Measurements from ENCODE around the gene ZNF619.

The ZNF619 gene

GRCh38 chr3:40465111-40465407 is 11.9 kb upstream of the ZNF619 start:
- no peak for DNase-seq
- Histone ChIP-seq H2BK120ac (ENCODE audit: insufficient read depth, low read length, poor library complexity) (no peak overlapping the region), H3K79me1 (ENCODE audit: low read length) (no peaks in the 10 kb centered on the region), H2BK12ac (ENCODE audit: low read length) (no peak overlapping the region), H3K9ac (ENCODE audit: low read length) (no peak overlapping the region), H2AK5ac (ENCODE audit: low read length) (no peak overlapping the region), H3K4me3 (ENCODE audit: low read depth, low read length) (no peak overlapping the region), H3K23ac (ENCODE audit: low read length) (no peak overlapping the region), H4K8ac (ENCODE audit: low read depth, low read length) (no peak overlapping the region), H3K36me3 (ENCODE audit: control insufficient read depth in 1 of 2, insufficient read depth in 2 of 2, low read length in 2 of 2) (peaks cover 25% of the 10 kb centered on the region in 2 experiments), H3K27me3 (ENCODE audit: insufficient read depth, low read length) (no peaks in the 10 kb centered on the region), H2AFZ (ENCODE audit: insufficient read depth, low read length, poor library complexity) (no peak overlapping the region), H4K91ac (ENCODE audit: low read depth, low read length) (no peak overlapping the region), H3K4me1 (ENCODE audit: control insufficient read depth in 1 of 2, insufficient read depth in 2 of 2, low read length in 2 of 2) (no peaks in the 10 kb centered on the region), H3K4ac (ENCODE audit: low read depth, low read length) (no peak overlapping the region), H3K4me2 (ENCODE audit: low read length) (no peak overlapping the region), H3K79me2 (ENCODE audit: control insufficient read depth, insufficient read depth, low read length, poor library complexity) (no peaks in the 10 kb centered on the region), H3K27ac (ENCODE audit: low read depth, low read length) (no peak overlapping the region), H2BK5ac (ENCODE audit: low read depth, low read length, poor library complexity) (no peak overlapping the region), H4K12ac (ENCODE audit: low read depth, low read length) (no peak overlapping the region), H3K14ac (ENCODE audit: low read length) (no peak overlapping the region), H3K18ac (ENCODE audit: low read length) (no peak overlapping the region), H3K9me3 (ENCODE audit: insufficient read depth, low read depth, low read length) (no peaks in the 10 kb centered on the region)
- 100% methylated on average over 1 of the region's 4 CpGs for WGBS (ENCODE audit: extremely low coverage, insufficient coverage, insufficient read length)

GRCh38 chr3:40465456-40465855 is 11.5 kb upstream of the ZNF619 start:
- no peaks in the 10 kb centered on the region for H3K4me1 ChIP-seq (ENCODE audit: control insufficient read depth in 1 of 2, insufficient read depth in 2 of 2, low read length in 2 of 2)
- H3K4me2 ChIP-seq (ENCODE audit: low read length) = no peak overlapping the region
- H3K9ac ChIP-seq (ENCODE audit: low read length) = no peak overlapping the region
- WGBS (ENCODE audit: extremely low coverage, insufficient coverage, insufficient read length) = no CpG with 5 or more reads among the region's 2 CpGs
- no peak overlapping the region for H3K4ac ChIP-seq (ENCODE audit: low read depth, low read length)
- H2AFZ ChIP-seq (ENCODE audit: insufficient read depth, low read length, poor library complexity) = no peak overlapping the region
- no peak overlapping the region for H3K18ac ChIP-seq (ENCODE audit: low read length)
- H2BK120ac ChIP-seq (ENCODE audit: insufficient read depth, low read length, poor library complexity) = no peak overlapping the region
- no peak overlapping the region for H2BK12ac ChIP-seq (ENCODE audit: low read length)
- H4K91ac ChIP-seq (ENCODE audit: low read depth, low read length) = no peak overlapping the region
- no peaks in the 10 kb centered on the region for H3K79me2 ChIP-seq (ENCODE audit: control insufficient read depth, insufficient read depth, low read length, poor library complexity)
- no peak for DNase-seq
- H3K23ac ChIP-seq (ENCODE audit: low read length) = peak overlapping the region; percentile 49
- H4K8ac ChIP-seq (ENCODE audit: low read depth, low read length) = no peak overlapping the region
- H3K79me1 ChIP-seq (ENCODE audit: low read length) = no peaks in the 10 kb centered on the region
- peaks cover 21 to 22% of the 10 kb centered on the region in 2 experiments for H3K36me3 ChIP-seq (ENCODE audit: control insufficient read depth in 1 of 2, insufficient read depth in 2 of 2, low read length in 2 of 2)
- H2AK5ac ChIP-seq (ENCODE audit: low read length) = no peak overlapping the region
- H4K12ac ChIP-seq (ENCODE audit: low read depth, low read length) = no peak overlapping the region
- no peak overlapping the region for H3K27ac ChIP-seq (ENCODE audit: low read depth, low read length)
- no peak overlapping the region for H2BK5ac ChIP-seq (ENCODE audit: low read depth, low read length, poor library complexity)
- no peaks in the 10 kb centered on the region for H3K9me3 ChIP-seq (ENCODE audit: insufficient read depth, low read depth, low read length)
- H3K14ac ChIP-seq (ENCODE audit: low read length) = no peak overlapping the region
- no peak overlapping the region for H3K4me3 ChIP-seq (ENCODE audit: low read depth, low read length)
- H3K27me3 ChIP-seq (ENCODE audit: insufficient read depth, low read length) = no peaks in the 10 kb centered on the region

GRCh38 chr3:40468018-40468417 is 8.9 kb upstream of the ZNF619 start:
- DNase-seq = no peak
- Histone ChIP-seq H3K18ac (ENCODE audit: low read length) (no peak overlapping the region), H3K4me2 (ENCODE audit: low read length) (no peak overlapping the region), H3K23ac (ENCODE audit: low read length) (no peak overlapping the region), H3K9me3 (ENCODE audit: insufficient read depth, low read depth, low read length) (no peaks in the 10 kb centered on the region), H3K27me3 (ENCODE audit: insufficient read depth, low read length) (no peaks in the 10 kb centered on the region), H4K91ac (ENCODE audit: low read depth, low read length) (no peak overlapping the region), H3K27ac (ENCODE audit: low read depth, low read length) (no peak overlapping the region), H4K8ac (ENCODE audit: low read depth, low read length) (no peak overlapping the region), H3K14ac (ENCODE audit: low read length) (no peak overlapping the region), H3K4me1 (ENCODE audit: control insufficient read depth in 1 of 2, insufficient read depth in 2 of 2, low read length in 2 of 2) (no peaks in the 10 kb centered on the region), H3K36me3 (ENCODE audit: control insufficient read depth in 1 of 2, insufficient read depth in 2 of 2, low read length in 2 of 2) (peaks cover 6% of the 10 kb centered on the region in 2 experiments), H2BK12ac (ENCODE audit: low read length) (no peak overlapping the region), H3K4me3 (ENCODE audit: low read depth, low read length) (no peak overlapping the region), H3K79me1 (ENCODE audit: low read length) (no peaks in the 10 kb centered on the region), H3K4ac (ENCODE audit: low read depth, low read length) (no peak overlapping the region), H2BK120ac (ENCODE audit: insufficient read depth, low read length, poor library complexity) (no peak overlapping the region), H2AFZ (ENCODE audit: insufficient read depth, low read length, poor library complexity) (no peak overlapping the region), H3K9ac (ENCODE audit: low read length) (no peak overlapping the region), H3K79me2 (ENCODE audit: control insufficient read depth, insufficient read depth, low read length, poor library complexity) (no peaks in the 10 kb centered on the region), H4K12ac (ENCODE audit: low read depth, low read length) (no peak overlapping the region), H2AK5ac (ENCODE audit: low read length) (no peak overlapping the region), H2BK5ac (ENCODE audit: low read depth, low read length, poor library complexity) (no peak overlapping the region)
- WGBS (ENCODE audit: extremely low coverage, insufficient coverage, insufficient read length) = no CpG with 5 or more reads among the region's 4 CpGs

GRCh38 chr3:40470701-40471100 is 6.2 kb upstream of the ZNF619 start:
- Histone ChIP-seq H3K4ac (ENCODE audit: low read depth, low read length) (no peak overlapping the region), H3K79me1 (ENCODE audit: low read length) (no peaks in the 10 kb centered on the region), H3K4me1 (ENCODE audit: control insufficient read depth in 1 of 2, insufficient read depth in 2 of 2, low read length in 2 of 2) (no peaks in the 10 kb centered on the region), H3K18ac (ENCODE audit: low read length) (no peak overlapping the region), H3K79me2 (ENCODE audit: control insufficient read depth, insufficient read depth, low read length, poor library complexity) (no peaks in the 10 kb centered on the region), H2AK5ac (ENCODE audit: low read length) (no peak overlapping the region), H2BK120ac (ENCODE audit: insufficient read depth, low read length, poor library complexity) (no peak overlapping the region), H2BK12ac (ENCODE audit: low read length) (no peak overlapping the region), H4K12ac (ENCODE audit: low read depth, low read length) (no peak overlapping the region), H3K4me3 (ENCODE audit: low read depth, low read length) (no peak overlapping the region), H4K91ac (ENCODE audit: low read depth, low read length) (no peak overlapping the region), H3K9me3 (ENCODE audit: insufficient read depth, low read depth, low read length) (no peaks in the 10 kb centered on the region), H3K27ac (ENCODE audit: low read depth, low read length) (no peak overlapping the region), H2BK5ac (ENCODE audit: low read depth, low read length, poor library complexity) (no peak overlapping the region), H3K9ac (ENCODE audit: low read length) (no peak overlapping the region), H3K23ac (ENCODE audit: low read length) (no peak overlapping the region), H3K36me3 (ENCODE audit: control insufficient read depth in 1 of 2, insufficient read depth in 2 of 2, low read length in 2 of 2) (no peaks in the 10 kb centered on the region), H3K14ac (ENCODE audit: low read length) (no peak overlapping the region), H3K27me3 (ENCODE audit: insufficient read depth, low read length) (no peaks in the 10 kb centered on the region), H2AFZ (ENCODE audit: insufficient read depth, low read length, poor library complexity) (no peak overlapping the region), H3K4me2 (ENCODE audit: low read length) (no peak overlapping the region), H4K8ac (ENCODE audit: low read depth, low read length) (no peak overlapping the region)
- no peak for DNase-seq
- no CpG with 5 or more reads among the region's 4 CpGs for WGBS (ENCODE audit: extremely low coverage, insufficient coverage, insufficient read length)
